ENCODE results near the gene DPEP2. TPM values are rescaled to one million over a fixed set of nuclear protein-coding genes. Genes with fewer than 3 reads are reported as not detected.

DPEP2 gene
- total RNA-seq, 1 donor from 2014 or later: not detected

- H3K27ac Mint-ChIP-seq: no peak overlapping the region
- no peak overlapping the region for H3K4me2 ChIP-seq
- H3K9me3 ChIP-seq (ENCODE audit: low read depth): no peaks in the 10 kb centered on the region
- H3K4me3 ChIP-seq: no peak overlapping the region
- H3K36me3 Mint-ChIP-seq: no peaks in the 10 kb centered on the region
- H3K36me3 ChIP-seq: no peaks in the 10 kb centered on the region
- H4K20me1 ChIP-seq (ENCODE audit: low read depth): no peaks in the 10 kb centered on the region
- H3K4me1 ChIP-seq: no peaks in the 10 kb centered on the region
- peaks cover 7% of the 10 kb centered on the region for H3K27me3 Mint-ChIP-seq (ENCODE audit: insufficient read depth, low read depth)
- peaks cover 12% of the 10 kb centered on the region for H3K27me3 ChIP-seq
- DNase-seq (ENCODE audit: low spot score): no peak
- no peaks in the 10 kb centered on the region for H3K79me2 ChIP-seq (ENCODE audit: low read depth)
- no peak for TF ChIP-seq CTCF (IDR thresholded peaks at IDR 0.05)
- TF ChIP-seq EZH2phosphoT487 (IDR thresholded peaks at IDR 0.05): no peak
- TF ChIP-seq EZH2 (IDR thresholded peaks at IDR 0.05): no peak
- no peak overlapping the region for H3K27ac ChIP-seq
- no peaks in the 10 kb centered on the region for H3K9me3 Mint-ChIP-seq
- peaks cover 2% of the 10 kb centered on the region for H3K4me1 Mint-ChIP-seq
- H3K9ac ChIP-seq: no peak overlapping the region
- no peak overlapping the region for H2AFZ ChIP-seq (replicated peaks)
- no peaks in the 10 kb centered on the region for H3F3A ChIP-seq (ENCODE audit: low read depth)
- H3K4me3 Mint-ChIP-seq: no peak overlapping the region
Observed at GRCh38 chr16:67989322-67990017, 9.8 kb downstream of the DPEP2 start.

DNA sequence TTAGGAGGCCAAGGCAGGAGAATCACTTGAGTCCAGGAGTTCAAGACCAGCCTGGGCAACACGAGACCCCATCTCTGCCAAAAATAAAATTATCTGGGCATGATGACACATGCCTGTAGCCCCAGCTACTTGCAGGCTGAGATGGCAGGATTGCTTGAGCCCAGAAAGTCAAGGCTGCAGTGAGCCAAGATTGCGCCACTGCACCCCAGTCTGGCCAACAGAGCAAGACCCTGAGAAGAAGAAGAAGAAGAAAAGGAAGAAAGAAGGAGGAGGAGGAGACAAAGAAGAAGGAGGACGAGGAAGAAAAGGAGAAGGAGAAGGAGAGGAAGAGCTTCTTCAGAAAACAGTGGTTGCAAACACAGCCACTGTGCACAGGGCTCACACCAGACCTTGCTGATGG lies 10.6 kb downstream of the DPEP2 start:
- H2AFZ ChIP-seq (replicated peaks): no peak overlapping the region
- no peaks in the 10 kb centered on the region for H3F3A ChIP-seq (ENCODE audit: low read depth)
- H3K4me1 ChIP-seq: no peaks in the 10 kb centered on the region
- H3K36me3 ChIP-seq: no peaks in the 10 kb centered on the region
- H3K4me3 ChIP-seq: no peak overlapping the region
- no peak overlapping the region for H3K4me2 ChIP-seq
- H3K27me3 ChIP-seq: peaks cover 12% of the 10 kb centered on the region
- H3K4me3 Mint-ChIP-seq: no peak overlapping the region
- H3K27ac ChIP-seq: no peak overlapping the region
- DNase-seq (ENCODE audit: low spot score): no peak
- H3K9me3 Mint-ChIP-seq: no peaks in the 10 kb centered on the region
- TF ChIP-seq CTCF (IDR thresholded peaks at IDR 0.05): no peak
- H4K20me1 ChIP-seq (ENCODE audit: low read depth): no peaks in the 10 kb centered on the region
- H3K4me1 Mint-ChIP-seq: peaks cover 2% of the 10 kb centered on the region
- no peaks in the 10 kb centered on the region for H3K79me2 ChIP-seq (ENCODE audit: low read depth)
- peaks cover 7% of the 10 kb centered on the region for H3K27me3 Mint-ChIP-seq (ENCODE audit: insufficient read depth, low read depth)
- no peak overlapping the region for H3K9ac ChIP-seq
- no peak overlapping the region for H3K27ac Mint-ChIP-seq
- H3K36me3 Mint-ChIP-seq: no peaks in the 10 kb centered on the region
- no peaks in the 10 kb centered on the region for H3K9me3 ChIP-seq (ENCODE audit: low read depth)

- no peaks in the 10 kb centered on the region for H3K36me3 Mint-ChIP-seq
- no peaks in the 10 kb centered on the region for H3K9me3 Mint-ChIP-seq
- Histone ChIP-seq H3F3A (ENCODE audit: low read depth) (no peaks in the 10 kb centered on the region), H2AFZ (replicated peaks) (no peak overlapping the region), H3K4me2 (no peak overlapping the region), H3K79me2 (ENCODE audit: low read depth) (no peaks in the 10 kb centered on the region), H4K20me1 (ENCODE audit: low read depth) (no peaks in the 10 kb centered on the region), H3K9ac (no peak overlapping the region), H3K27ac (no peak overlapping the region), H3K4me1 (no peaks in the 10 kb centered on the region), H3K36me3 (no peaks in the 10 kb centered on the region), H3K4me3 (no peak overlapping the region), H3K27me3 (peaks cover 8% of the 10 kb centered on the region), H3K9me3 (ENCODE audit: low read depth) (no peaks in the 10 kb centered on the region)
- peak overlapping the region; percentile 58 for H3K27ac Mint-ChIP-seq
- H3K27me3 Mint-ChIP-seq (ENCODE audit: insufficient read depth, low read depth): peaks cover 10% of the 10 kb centered on the region
- TF ChIP-seq EZH2phosphoT487 (IDR thresholded peaks at IDR 0.05) (no peak), EZH2 (IDR thresholded peaks at IDR 0.05) (no peak), CTCF (IDR thresholded peaks at IDR 0.05) (no peak)
- H3K4me3 Mint-ChIP-seq: no peak overlapping the region
- peaks cover 4% of the 10 kb centered on the region for H3K4me1 Mint-ChIP-seq
- DNase-seq (ENCODE audit: low spot score): no peak
Observed at GRCh38 chr16:67987460-67988160, 11.7 kb downstream of the DPEP2 start.

Measured in neural progenitor cell (in vitro differentiated cells).